HG03064 (cell line): ENCODE results near the gene EXOC6B.
"Not testable (repeated sequence)": the region's sequence is repeated elsewhere in the genome, so short reads cannot be mapped to it uniquely, and the experiment has no call there.

Experiments used
- ATAC-seq: cut with Tn5 transposase; IDR thresholded peaks from one replicate; pipeline ENCODE4 v1.9.1; 2021; ENCODE audit warnings: low read depth; ENCODE audit not compliant: unreplicated experiment

The EXOC6B gene

GRCh38 chr2:72561621-72562318 lies 264.1 kb downstream of the EXOC6B start:
- no peak for ATAC-seq

- no peak for ATAC-seq
Measured at GRCh38 chr2:72555943-72556342, 269.9 kb downstream of the EXOC6B start.

GRCh38 chr2:72555363-72555762 lies 270.5 kb downstream of the EXOC6B start:
- ATAC-seq: not testable (repeated sequence)

GRCh38 chr2:72554910-72555309 lies 270.9 kb downstream of the EXOC6B start:
- ATAC-seq: not testable (repeated sequence)

GRCh38 chr2:72554381-72554780 lies 271.5 kb downstream of the EXOC6B start:
- ATAC-seq: no peak

- ATAC-seq: no peak
Measured at GRCh38 chr2:72548081-72548764, 277.6 kb downstream of the EXOC6B start.

GRCh38 chr2:72545790-72546189 lies 280.0 kb downstream of the EXOC6B start:
- no peak for ATAC-seq

GRCh38 chr2:72544554-72544953 lies 281.3 kb downstream of the EXOC6B start:
- no peak for ATAC-seq

- ATAC-seq: no peak
Measured at GRCh38 chr2:72543497-72544216, 282.2 kb downstream of the EXOC6B start.

- no peak for ATAC-seq
Measured at GRCh38 chr2:72539071-72539552, 286.7 kb downstream of the EXOC6B start.

GRCh38 chr2:72538486-72538885 lies 287.3 kb downstream of the EXOC6B start:
- no peak for ATAC-seq

GRCh38 chr2:72535586-72535985 lies 290.2 kb downstream of the EXOC6B start:
- not testable (repeated sequence) for ATAC-seq

- no peak for ATAC-seq
Measured at GRCh38 chr2:72533765-72534164, 292.1 kb downstream of the EXOC6B start.

GRCh38 chr2:72527424-72527823 lies 298.4 kb downstream of the EXOC6B start:
- no peak for ATAC-seq

- no peak for ATAC-seq
Measured at GRCh38 chr2:72526623-72527022, 299.2 kb downstream of the EXOC6B start.

- no peak for ATAC-seq
Measured at GRCh38 chr2:72524071-72524470, 301.8 kb downstream of the EXOC6B start.

- ATAC-seq: no peak
Measured at GRCh38 chr2:72515696-72516095, 310.1 kb downstream of the EXOC6B start.

GRCh38 chr2:72513011-72513410 lies 312.8 kb downstream of the EXOC6B start:
- no peak for ATAC-seq

GRCh38 chr2:72512376-72512775 lies 313.5 kb downstream of the EXOC6B start:
- ATAC-seq: no peak

- ATAC-seq: no peak
Measured at GRCh38 chr2:72511906-72512305, 313.9 kb downstream of the EXOC6B start.

- ATAC-seq: no peak
Measured at GRCh38 chr2:72497763-72498162, 328.1 kb downstream of the EXOC6B start.
